ENCODE results near the gene GDA. TPM values are rescaled to one million over a fixed set of nuclear protein-coding genes. Genes with fewer than 3 reads are reported as not detected.

The GDA gene
- total RNA-seq, 2 experiments from 2014 or later, result not detected

DNA sequence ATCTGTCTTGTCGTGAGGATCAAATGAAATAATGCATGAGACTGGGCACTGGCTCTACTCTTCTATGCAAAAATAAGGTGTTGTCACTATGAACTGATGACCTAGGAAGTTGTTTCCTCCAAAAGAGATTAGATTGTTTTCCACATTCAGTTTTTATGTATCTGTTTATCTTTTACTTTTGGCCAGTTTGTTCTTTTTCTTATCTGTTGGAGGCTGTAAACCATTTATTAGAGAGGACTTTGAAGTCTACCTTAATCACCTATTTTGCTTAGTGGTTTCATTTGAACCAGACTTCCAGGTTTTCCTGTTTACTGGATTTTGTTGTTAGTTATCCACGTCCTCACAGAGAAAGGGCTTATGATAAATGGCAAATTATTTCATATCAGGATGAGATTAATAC, 21.5 kb upstream of the GDA start:
- H3K4me3 Mint-ChIP-seq, result no peak overlapping the region

DNA sequence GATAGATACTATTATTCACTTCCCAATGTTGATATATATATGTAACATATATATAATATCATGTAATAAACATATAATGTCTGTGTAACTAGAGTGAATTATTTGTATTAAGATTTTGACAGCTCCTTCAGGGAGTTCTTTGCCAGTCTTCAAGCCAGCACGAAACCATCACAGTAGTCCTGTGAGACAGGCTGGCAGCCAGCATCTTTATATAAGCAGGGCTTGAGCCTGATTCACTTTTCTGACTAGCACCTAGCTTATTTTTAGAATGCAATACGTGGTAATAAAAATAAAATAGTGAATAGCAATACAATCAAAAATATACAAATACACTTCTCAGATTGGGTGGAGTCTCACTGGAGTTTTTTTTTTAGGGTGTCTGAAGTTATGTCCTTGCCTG, 20.7 kb upstream of the GDA start:
- Mint-ChIP-seq H3K9me3 (no peaks in the 10 kb centered on the region), H3K27ac (no peak overlapping the region)

More for the DNA sequence above, 21.5 kb upstream of the GDA start:
- Mint-ChIP-seq H3K4me1 (ENCODE audit: low read depth) (no peaks in the 10 kb centered on the region), H3K27ac (no peak overlapping the region), H3K9me3 (no peaks in the 10 kb centered on the region), H3K27me3 (peaks cover 8% of the 10 kb centered on the region), H3K36me3 (ENCODE audit: low read depth) (no peaks in the 10 kb centered on the region)
- ChIA-PET POLR2A (no interaction called here), CTCF (no interaction called here)
- ATAC-seq (no peak), DNase-seq (no peak)
- TF ChIP-seq, protein P1, sequence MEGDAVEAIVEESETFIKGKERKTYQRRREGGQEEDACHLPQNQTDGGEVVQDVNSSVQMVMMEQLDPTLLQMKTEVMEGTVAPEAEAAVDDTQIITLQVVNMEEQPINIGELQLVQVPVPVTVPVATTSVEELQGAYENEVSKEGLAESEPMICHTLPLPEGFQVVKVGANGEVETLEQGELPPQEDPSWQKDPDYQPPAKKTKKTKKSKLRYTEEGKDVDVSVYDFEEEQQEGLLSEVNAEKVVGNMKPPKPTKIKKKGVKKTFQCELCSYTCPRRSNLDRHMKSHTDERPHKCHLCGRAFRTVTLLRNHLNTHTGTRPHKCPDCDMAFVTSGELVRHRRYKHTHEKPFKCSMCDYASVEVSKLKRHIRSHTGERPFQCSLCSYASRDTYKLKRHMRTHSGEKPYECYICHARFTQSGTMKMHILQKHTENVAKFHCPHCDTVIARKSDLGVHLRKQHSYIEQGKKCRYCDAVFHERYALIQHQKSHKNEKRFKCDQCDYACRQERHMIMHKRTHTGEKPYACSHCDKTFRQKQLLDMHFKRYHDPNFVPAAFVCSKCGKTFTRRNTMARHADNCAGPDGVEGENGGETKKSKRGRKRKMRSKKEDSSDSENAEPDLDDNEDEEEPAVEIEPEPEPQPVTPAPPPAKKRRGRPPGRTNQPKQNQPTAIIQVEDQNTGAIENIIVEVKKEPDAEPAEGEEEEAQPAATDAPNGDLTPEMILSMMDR (IDR thresholded peaks at IDR 0.05), result no peak
- intact Hi-C loops (cut with micrococcal nuclease), result no loop called here

DNA sequence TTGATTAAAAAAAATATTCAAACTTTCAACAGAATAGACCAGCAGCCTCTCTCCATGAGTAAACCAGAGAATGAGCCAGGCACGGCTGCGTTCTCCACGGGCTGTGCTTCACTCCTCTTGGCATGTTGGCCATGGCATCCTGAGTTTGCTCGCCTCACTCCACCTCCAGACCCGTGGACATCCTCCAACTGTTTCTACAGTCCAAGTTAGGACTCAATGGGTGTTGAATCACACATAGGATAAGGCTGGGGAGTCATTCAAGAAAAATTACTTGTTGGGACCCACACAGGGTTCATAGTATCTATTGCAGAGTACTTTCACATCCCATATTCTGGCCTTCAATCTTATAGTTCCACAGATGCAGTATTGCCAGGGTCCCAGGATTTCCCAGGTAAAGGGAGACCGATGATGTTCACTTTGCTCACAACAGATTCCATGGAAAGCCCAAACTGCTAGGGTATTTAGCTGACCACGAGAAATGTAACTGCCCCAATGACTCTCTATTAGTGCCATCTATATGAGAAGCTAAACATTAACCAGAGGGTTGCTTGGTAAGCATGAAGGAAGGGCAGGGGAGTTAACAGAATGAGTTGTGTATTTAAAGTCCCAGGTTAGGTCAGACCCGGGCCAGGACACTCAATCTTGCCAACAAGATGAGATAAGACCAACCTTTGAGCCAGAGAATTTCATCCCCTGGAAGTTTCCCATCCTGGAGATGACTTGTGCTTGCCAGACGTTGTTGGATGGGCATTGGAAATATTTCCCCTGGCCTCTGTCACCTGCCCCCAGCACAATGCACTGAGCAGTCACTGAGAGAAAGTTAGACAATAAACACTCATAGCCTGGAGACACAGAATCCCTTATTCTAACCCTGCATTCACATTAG, 19.7 kb upstream of the GDA start:
- CTCF ChIA-PET, result no interaction called here
- POLR2A ChIA-PET, result no interaction called here
- Mint-ChIP-seq H3K4me1 (ENCODE audit: low read depth) (no peaks in the 10 kb centered on the region), H3K27ac (no peak overlapping the region), H3K27me3 (peaks cover 8% of the 10 kb centered on the region), H3K9me3 (no peaks in the 10 kb centered on the region), H3K4me3 (no peak overlapping the region), H3K36me3 (ENCODE audit: low read depth) (no peaks in the 10 kb centered on the region)
- intact Hi-C loops (cut with micrococcal nuclease), result no loop called here
- no peak for ATAC-seq
- TF ChIP-seq, protein P1 (IDR thresholded peaks at IDR 0.05), result no peak
- no peak for DNase-seq

More for the DNA sequence above, 20.7 kb upstream of the GDA start:
- H3K36me3 Mint-ChIP-seq (ENCODE audit: low read depth), result no peaks in the 10 kb centered on the region
- intact Hi-C loops (cut with micrococcal nuclease), result no loop called here
- ATAC-seq (no peak), DNase-seq (no peak)
- TF ChIP-seq, protein P1 (IDR thresholded peaks at IDR 0.05), result no peak
- POLR2A ChIA-PET, result no interaction called here
- no peaks in the 10 kb centered on the region for H3K4me1 Mint-ChIP-seq (ENCODE audit: low read depth)
- CTCF ChIA-PET, result no interaction called here
- peaks cover 8% of the 10 kb centered on the region for H3K27me3 Mint-ChIP-seq
- H3K4me3 Mint-ChIP-seq, result no peak overlapping the region

DNA sequence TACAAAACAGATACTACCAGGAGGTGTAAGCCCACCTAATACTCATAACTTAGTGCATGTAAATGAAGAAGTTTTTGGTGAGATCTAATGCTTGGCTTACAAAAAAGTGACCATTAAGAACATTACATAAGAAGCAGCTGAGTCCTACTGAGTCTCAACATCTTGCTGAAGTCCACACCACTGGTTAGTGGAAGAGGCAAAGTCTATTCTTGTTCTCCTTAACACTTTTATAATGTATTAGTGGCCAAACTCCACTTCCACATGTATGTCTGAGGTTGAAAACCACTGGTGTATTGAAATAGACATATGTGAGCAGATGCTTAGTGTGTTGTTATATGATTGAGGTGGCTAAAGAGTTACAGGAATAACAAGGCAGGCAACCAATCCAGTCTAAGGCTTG, 18.9 kb upstream of the GDA start:
- Mint-ChIP-seq H3K27me3 (peaks cover 8% of the 10 kb centered on the region), H3K4me1 (ENCODE audit: low read depth) (no peaks in the 10 kb centered on the region), H3K36me3 (ENCODE audit: low read depth) (no peaks in the 10 kb centered on the region), H3K27ac (no peak overlapping the region), H3K4me3 (no peak overlapping the region), H3K9me3 (no peaks in the 10 kb centered on the region)
- intact Hi-C loops (cut with micrococcal nuclease), result no loop called here
- ChIA-PET POLR2A (no interaction called here), CTCF (no interaction called here)
- no peak for DNase-seq
- TF ChIP-seq, protein P1 (IDR thresholded peaks at IDR 0.05), result no peak
- no peak for ATAC-seq

DNA sequence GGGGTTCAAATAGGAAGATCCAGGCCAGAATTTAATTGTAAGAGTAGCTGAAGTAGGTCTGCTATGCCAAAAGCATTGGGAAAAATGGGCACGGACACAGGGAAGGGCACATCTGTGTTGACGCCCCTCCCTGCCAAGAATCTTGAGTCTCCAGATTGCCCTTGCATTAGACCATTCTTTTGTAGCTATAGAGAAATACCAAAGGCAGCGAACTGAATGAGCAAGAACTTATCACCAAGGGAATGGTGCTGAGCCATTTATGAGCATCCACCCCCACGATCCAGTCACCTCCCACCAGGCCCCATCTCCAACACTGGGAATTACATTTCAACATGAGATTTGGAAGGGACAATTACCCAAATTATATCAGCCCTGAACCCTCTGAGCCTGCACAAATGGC, 18.0 kb upstream of the GDA start:
- CTCF ChIA-PET, result no interaction called here
- intact Hi-C loops (cut with micrococcal nuclease), result no loop called here
- H3K4me3 Mint-ChIP-seq, result no peak overlapping the region
- H3K9me3 Mint-ChIP-seq, result no peaks in the 10 kb centered on the region
- peaks cover 7% of the 10 kb centered on the region for H3K27me3 Mint-ChIP-seq
- ATAC-seq, result no peak
- POLR2A ChIA-PET, result no interaction called here
- H3K27ac Mint-ChIP-seq, result no peak overlapping the region
- no peaks in the 10 kb centered on the region for H3K4me1 Mint-ChIP-seq (ENCODE audit: low read depth)
- TF ChIP-seq, protein P1 (IDR thresholded peaks at IDR 0.05), result no peak
- no peaks in the 10 kb centered on the region for H3K36me3 Mint-ChIP-seq (ENCODE audit: low read depth)
- no peak for DNase-seq
